Measurements from ENCODE around the gene RER1. TPM values are rescaled to one million over a fixed set of nuclear protein-coding genes. Genes with fewer than 3 reads are reported as not detected.

The RER1 gene
- total RNA-seq, 3 donors from 2014 or later (not counting 1 experiment from before 2014, with no cell fraction given) = 89.2 to 98.9 (median 91.9) TPM

DNA sequence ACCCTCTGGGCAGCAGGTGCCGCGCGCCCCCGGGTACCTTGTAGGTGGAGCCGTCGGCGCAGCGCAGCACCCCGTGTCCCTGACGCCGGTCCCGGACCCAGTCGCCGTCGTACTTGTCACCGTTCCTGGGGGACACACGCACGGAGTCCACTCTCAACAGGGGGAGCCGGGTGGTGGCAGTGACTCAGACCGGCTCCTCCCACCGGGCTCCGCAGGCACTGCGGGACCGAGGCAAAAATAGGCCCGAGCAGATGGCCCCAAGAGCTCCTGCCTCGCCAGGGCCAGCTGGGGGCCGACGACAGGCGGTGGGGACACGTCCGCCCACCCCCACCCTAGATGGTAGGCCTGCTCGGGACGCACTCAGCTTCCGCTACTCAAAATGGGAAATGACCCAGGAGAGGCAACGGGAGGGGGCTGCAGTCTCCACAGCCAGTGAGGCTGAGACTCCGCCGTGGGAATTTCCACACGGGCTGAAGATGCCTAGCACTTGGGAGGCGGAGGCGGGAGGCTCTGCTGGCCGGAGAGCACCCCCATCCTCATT is 6.6 kb upstream of the RER1 start:
- Mint-ChIP-seq H3K4me3 (no peak overlapping the region), H3K36me3 (no peaks in the 10 kb centered on the region), H3K27me3 (ENCODE audit: low read depth in 2 of 2) (no peaks in the 10 kb centered on the region), H3K27ac (no peak overlapping the region), H3K9me3 (no peaks in the 10 kb centered on the region), H3K4me1 (peaks cover 0 to 2% of the 10 kb centered on the region in 2 donors)
- no peaks in the 10 kb centered on the region for H3K9me3 ChIP-seq (ENCODE audit: control insufficient read depth, insufficient read depth, low read length)
- H3K4me3 ChIP-seq (ENCODE audit: low read length) = no peak overlapping the region
- WGBS (ENCODE audit: insufficient coverage) = 89% methylated on average over 38 of the region's 41 CpGs
- TF ChIP-seq, protein P1, sequence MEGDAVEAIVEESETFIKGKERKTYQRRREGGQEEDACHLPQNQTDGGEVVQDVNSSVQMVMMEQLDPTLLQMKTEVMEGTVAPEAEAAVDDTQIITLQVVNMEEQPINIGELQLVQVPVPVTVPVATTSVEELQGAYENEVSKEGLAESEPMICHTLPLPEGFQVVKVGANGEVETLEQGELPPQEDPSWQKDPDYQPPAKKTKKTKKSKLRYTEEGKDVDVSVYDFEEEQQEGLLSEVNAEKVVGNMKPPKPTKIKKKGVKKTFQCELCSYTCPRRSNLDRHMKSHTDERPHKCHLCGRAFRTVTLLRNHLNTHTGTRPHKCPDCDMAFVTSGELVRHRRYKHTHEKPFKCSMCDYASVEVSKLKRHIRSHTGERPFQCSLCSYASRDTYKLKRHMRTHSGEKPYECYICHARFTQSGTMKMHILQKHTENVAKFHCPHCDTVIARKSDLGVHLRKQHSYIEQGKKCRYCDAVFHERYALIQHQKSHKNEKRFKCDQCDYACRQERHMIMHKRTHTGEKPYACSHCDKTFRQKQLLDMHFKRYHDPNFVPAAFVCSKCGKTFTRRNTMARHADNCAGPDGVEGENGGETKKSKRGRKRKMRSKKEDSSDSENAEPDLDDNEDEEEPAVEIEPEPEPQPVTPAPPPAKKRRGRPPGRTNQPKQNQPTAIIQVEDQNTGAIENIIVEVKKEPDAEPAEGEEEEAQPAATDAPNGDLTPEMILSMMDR (IDR thresholded peaks at IDR 0.05) = no peak
- intact Hi-C loops (cut with micrococcal nuclease) = loop anchor here (5.0 to 10.0 kb wide), 2 partner anchors 293 to 440 kb away; no protein-coding TSS in a partner anchor
- no peaks in the 10 kb centered on the region for H3K27me3 ChIP-seq (ENCODE audit: control insufficient read depth, insufficient read depth, low read length)
- no peak for DNase-seq
- H3K4me1 ChIP-seq (ENCODE audit: control insufficient read depth, insufficient read depth, low read length) = peaks cover 11% of the 10 kb centered on the region
- ATAC-seq = no peak
- H3K27ac ChIP-seq (ENCODE audit: low read length) = no peak overlapping the region
- no peaks in the 10 kb centered on the region for H3K36me3 ChIP-seq (ENCODE audit: control insufficient read depth, insufficient read depth, low read length)

DNA sequence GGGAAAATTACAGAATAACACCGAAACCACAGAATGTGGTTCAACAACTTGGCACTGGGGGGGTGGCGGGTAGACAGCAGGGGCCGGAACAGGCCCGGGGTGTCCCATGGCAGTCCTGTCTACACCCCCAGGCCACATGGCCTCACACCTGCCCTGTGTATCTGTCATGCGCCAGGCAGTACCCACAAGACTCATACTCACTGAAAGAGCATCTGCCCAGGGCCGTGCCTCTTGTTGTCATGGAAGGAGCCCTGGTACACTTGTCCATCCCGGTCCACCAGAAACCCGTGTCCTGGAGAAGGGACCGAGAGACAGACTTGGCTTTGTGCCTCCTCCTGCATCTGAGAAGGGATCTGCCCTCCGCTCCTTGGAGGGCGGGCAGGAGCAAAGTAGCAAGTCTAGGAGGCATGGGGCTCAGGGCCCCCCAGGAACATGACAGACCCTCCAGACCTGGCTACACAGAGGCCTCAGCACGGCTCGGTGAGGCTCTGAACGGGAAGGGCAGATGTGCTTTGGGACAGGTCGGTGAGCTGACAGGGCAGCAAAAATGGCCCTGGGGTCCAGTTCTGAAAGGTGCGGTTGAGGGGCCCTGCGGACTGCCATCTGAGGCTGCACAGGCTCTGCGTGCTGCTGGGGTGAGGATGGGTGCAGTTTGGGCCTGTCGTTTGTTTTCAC is 5.9 kb upstream of the RER1 start:
- H3K4me1 Mint-ChIP-seq = peaks cover 0 to 4% of the 10 kb centered on the region in 2 donors
- H3K9me3 ChIP-seq (ENCODE audit: control insufficient read depth, insufficient read depth, low read length) = no peaks in the 10 kb centered on the region
- ATAC-seq (no peak), DNase-seq (no peak)
- H3K4me3 ChIP-seq (ENCODE audit: low read length) = no peak overlapping the region
- intact Hi-C loops (cut with micrococcal nuclease) = loop anchor here (10.0 kb wide), 1 partner anchor 441 kb away; no protein-coding TSS in a partner anchor
- H3K36me3 ChIP-seq (ENCODE audit: control insufficient read depth, insufficient read depth, low read length) = no peaks in the 10 kb centered on the region
- H3K27me3 Mint-ChIP-seq (ENCODE audit: low read depth in 2 of 2) = no peaks in the 10 kb centered on the region
- peaks cover 17% of the 10 kb centered on the region for H3K4me1 ChIP-seq (ENCODE audit: control insufficient read depth, insufficient read depth, low read length)
- H3K9me3 Mint-ChIP-seq = no peaks in the 10 kb centered on the region
- TF ChIP-seq, protein P1 (IDR thresholded peaks at IDR 0.05) = no peak
- H3K27ac Mint-ChIP-seq = no peak overlapping the region
- H3K36me3 Mint-ChIP-seq = no peaks in the 10 kb centered on the region
- 96% methylated on average over 19 of the region's 19 CpGs for WGBS (ENCODE audit: insufficient coverage)
- H3K27me3 ChIP-seq (ENCODE audit: control insufficient read depth, insufficient read depth, low read length) = no peaks in the 10 kb centered on the region
- no peak overlapping the region for H3K4me3 Mint-ChIP-seq
- no peak overlapping the region for H3K27ac ChIP-seq (ENCODE audit: low read length)

DNA sequence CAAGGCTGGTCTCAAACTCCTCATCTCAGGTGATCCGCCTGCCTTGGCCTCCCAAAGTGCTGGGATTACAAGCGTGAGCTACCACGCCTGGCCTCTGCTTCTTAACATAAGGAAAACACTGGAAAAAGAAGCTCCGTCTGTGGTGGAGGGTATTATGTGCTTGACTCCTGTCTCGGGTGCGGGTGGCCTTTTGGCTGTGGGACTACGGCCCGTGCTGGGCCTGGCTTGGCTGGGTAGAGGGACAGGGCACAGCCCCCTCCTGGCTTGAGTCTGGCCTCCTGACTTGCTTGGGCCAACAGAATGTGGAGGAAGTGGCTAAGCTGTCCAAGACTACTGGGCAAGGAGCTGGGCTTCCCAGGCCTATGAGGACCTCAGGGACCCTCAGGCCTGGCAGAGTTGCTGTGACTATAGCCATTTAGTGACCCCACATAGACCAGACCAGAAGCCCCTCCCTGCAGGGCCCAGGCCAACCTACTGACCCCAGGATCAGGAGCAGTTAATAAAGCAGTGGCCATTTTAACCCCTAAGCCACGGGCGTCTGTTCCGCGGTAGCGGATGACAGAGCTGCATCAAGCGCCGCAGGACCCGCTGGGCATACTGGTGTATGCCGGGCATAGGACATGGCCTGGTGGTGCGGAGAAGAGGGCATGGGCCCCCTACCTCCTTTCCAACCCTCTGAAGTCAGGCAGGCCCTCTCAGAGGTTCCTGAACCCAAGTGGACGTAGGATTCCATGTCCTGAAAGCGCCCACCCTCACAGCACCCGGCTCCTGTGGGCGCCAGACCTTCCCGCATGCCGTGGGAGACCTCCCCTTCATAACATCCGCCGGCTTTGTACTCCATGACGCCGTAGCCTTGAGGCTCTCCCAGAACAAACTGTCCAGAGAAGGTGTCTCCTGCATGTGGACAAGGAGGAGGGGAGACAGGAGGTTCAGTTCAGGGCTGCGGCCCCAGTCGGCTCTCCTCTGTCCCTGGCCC is 4.7 kb upstream of the RER1 start:
- intact Hi-C loops (cut with micrococcal nuclease) = loop anchor here (10.0 kb wide), 1 partner anchor 442 kb away; no protein-coding TSS in a partner anchor
- Mint-ChIP-seq H3K4me1 (peaks cover 0 to 8% of the 10 kb centered on the region in 2 donors), H3K27me3 (ENCODE audit: low read depth in 2 of 2) (no peaks in the 10 kb centered on the region), H3K27ac (no peak overlapping the region), H3K36me3 (no peaks in the 10 kb centered on the region), H3K4me3 (no peak overlapping the region), H3K9me3 (no peaks in the 10 kb centered on the region)
- WGBS (ENCODE audit: insufficient coverage) = 96% methylated on average over 30 of the region's 30 CpGs
- ATAC-seq (no peak), DNase-seq (no peak)
- H3K27me3 ChIP-seq (ENCODE audit: control insufficient read depth, insufficient read depth, low read length) = no peaks in the 10 kb centered on the region
- no peaks in the 10 kb centered on the region for H3K36me3 ChIP-seq (ENCODE audit: control insufficient read depth, insufficient read depth, low read length)
- H3K9me3 ChIP-seq (ENCODE audit: control insufficient read depth, insufficient read depth, low read length) = no peaks in the 10 kb centered on the region
- TF ChIP-seq, protein P1 (IDR thresholded peaks at IDR 0.05) = no peak
- no peak overlapping the region for H3K27ac ChIP-seq (ENCODE audit: low read length)
- H3K4me1 ChIP-seq (ENCODE audit: control insufficient read depth, insufficient read depth, low read length) = peaks cover 16% of the 10 kb centered on the region
- H3K4me3 ChIP-seq (ENCODE audit: low read length) = no peak overlapping the region
